Measurements from ENCODE around the gene ZNF414. TPM values are rescaled to one million over a fixed set of nuclear protein-coding genes. Genes with fewer than 3 reads are reported as not detected.

Gene ZNF414
- total and polyA plus RNA-seq, 9 of the 15 experiments (the other 6 are each of a cell fraction or from before 2014, with no cell fraction given): 0.03 to 27.2 (median 2.2) TPM; not detected in 2

GRCh38 chr19:8505680-8506401, 8.1 kb downstream of the ZNF414 start (continued):
- TF ChIP-seq REST (IDR thresholded peaks at IDR 0.05; ENCODE audit: borderline replicate concordance) (peak; percentile 69; the same call in 1 of the 2 replicates), REST (CRISPR knock-in tag; IDR thresholded peaks at IDR 0.05; ENCODE audit: low read depth) (no peak), SMC3 (conservative IDR thresholded peaks at IDR 0.05; ENCODE audit: insufficient read depth, low read depth, low read length) (peak; percentile 28; the same call in 1 of the 2 replicates), SP1 (CRISPR knock-in tag; IDR thresholded peaks at IDR 0.05) (peak; percentile 55; the same call in 1 of the 2 replicates), E2F3 (CRISPR knock-in tag; IDR thresholded peaks at IDR 0.05) (no peak), BMI1 (IDR thresholded peaks at IDR 0.05; ENCODE audit: low read length) (no peak), POLR2A (conservative IDR thresholded peaks at IDR 0.05) (peak; percentile 68), ETS1 (conservative IDR thresholded peaks at IDR 0.05; ENCODE audit: control insufficient read depth, low read depth, low read length) (0 out of 2 replicates have a peak, but pooled peaks have one; percentile 39)

All from K562 (cell line).